GM19455 (cell line): ENCODE results near the gene NCKAP1.
"Not testable (repeated sequence)": the region's sequence is repeated elsewhere in the genome, so short reads cannot be mapped to it uniquely, and the experiment has no call there.

Source experiments
- ATAC-seq: cut with Tn5 transposase; IDR thresholded peaks from one replicate; pipeline ENCODE4 v1.9.1; 2021; ENCODE audit not compliant: unreplicated experiment

NCKAP1 gene

GRCh38 chr2:182880100-182880499 lies 158.2 kb downstream of the NCKAP1 start:
- ATAC-seq = not testable (repeated sequence)

- not testable (repeated sequence) for ATAC-seq
These were observed 161.6 kb downstream of the NCKAP1 start for GRCh38 chr2:182876653-182877052.

GRCh38 chr2:182870227-182870626 lies 168.0 kb downstream of the NCKAP1 start:
- no peak for ATAC-seq

- no peak for ATAC-seq
These were observed 170.0 kb downstream of the NCKAP1 start for GRCh38 chr2:182868054-182868796.

- no peak for ATAC-seq
These were observed 170.7 kb downstream of the NCKAP1 start for GRCh38 chr2:182867426-182868053.

- ATAC-seq = no peak
These were observed 171.5 kb downstream of the NCKAP1 start, which contains the start of gene FRZB for GRCh38 chr2:182866461-182867406. Gene FRZB (minus strand): TSS chr2:182866637. CDS start chr2:182866552, 85 bp downstream.

GRCh38 chr2:182866095-182866460 lies 172.2 kb downstream of the NCKAP1 start:
- ATAC-seq = no peak

GRCh38 chr2:182864949-182865570 lies 173.2 kb downstream of the NCKAP1 start:
- ATAC-seq = no peak

- no peak for ATAC-seq
These were observed 174.6 kb downstream of the NCKAP1 start for GRCh38 chr2:182863642-182864041.

- ATAC-seq = no peak
These were observed 176.2 kb downstream of the NCKAP1 start for GRCh38 chr2:182862091-182862490.

- no peak for ATAC-seq
These were observed 177.4 kb downstream of the NCKAP1 start for GRCh38 chr2:182860858-182861257.
